Panc1 (cell line): ENCODE measurements around the gene SGIP1.

Source experiments
- POLR2AphosphoS5 ChIP-seq: IDR thresholded peaks from 2 replicates; pipeline ENCODE4 v1.6.1; 2012; ENCODE audit warnings: mild to moderate bottlenecking, low read depth, low read length, moderate library complexity
- SIN3A ChIP-seq: IDR thresholded peaks from 2 replicates; pipeline ENCODE4 v1.6.1; 2012; ENCODE audit warnings: low read depth, mild to moderate bottlenecking, low read length, moderate library complexity, borderline replicate concordance; ENCODE audit not compliant: insufficient read depth
- TCF7L2 ChIP-seq: IDR thresholded peaks from 2 replicates; pipeline ENCODE4 v1.6.1; 2011; ENCODE audit warnings: mild to moderate bottlenecking, low read depth, low read length, inconsistent platforms
- TF ChIP-seq, protein P1 (sequence below): fragments of 450-650 bp; IDR thresholded peaks from 2 replicates; pipeline ENCODE4 v1.5.1; 2017; ENCODE audit warnings: mild to moderate bottlenecking
- TF ChIP-seq, protein P2 (sequence below), 2 experiments: IDR thresholded peaks; 2 replicates each; pipeline ENCODE4 v1.6.1; 2011 to 2012; ENCODE audit warnings: low read depth in 2 of 2, control low read depth in 1 of 2, low read length in 1 of 2, mild to moderate bottlenecking in 1 of 2, moderate library complexity in 1 of 2; ENCODE audit not compliant: insufficient read depth in 1 of 2

DNA sequence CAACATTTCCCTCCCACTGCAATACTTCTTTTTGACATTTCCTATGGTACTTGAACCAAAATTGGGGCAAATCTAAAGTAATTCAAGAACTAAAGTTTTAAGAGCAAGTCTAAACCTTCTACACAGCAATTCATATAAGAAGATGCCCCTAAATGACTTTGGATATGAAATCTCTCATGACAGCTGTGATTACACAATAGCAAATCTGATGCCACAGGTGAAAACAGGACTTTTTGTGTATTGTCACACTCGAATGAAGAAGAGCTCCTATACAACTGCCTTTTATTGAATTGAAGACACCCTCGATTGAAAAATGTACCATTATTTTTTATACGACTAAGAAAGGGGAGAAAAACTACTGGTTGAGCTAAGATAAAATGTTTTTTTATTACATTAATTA, 158.7 kb downstream of the SGIP1 start:
- no peak for TF ChIP-seq POLR2AphosphoS5
- TF ChIP-seq, protein P1, sequence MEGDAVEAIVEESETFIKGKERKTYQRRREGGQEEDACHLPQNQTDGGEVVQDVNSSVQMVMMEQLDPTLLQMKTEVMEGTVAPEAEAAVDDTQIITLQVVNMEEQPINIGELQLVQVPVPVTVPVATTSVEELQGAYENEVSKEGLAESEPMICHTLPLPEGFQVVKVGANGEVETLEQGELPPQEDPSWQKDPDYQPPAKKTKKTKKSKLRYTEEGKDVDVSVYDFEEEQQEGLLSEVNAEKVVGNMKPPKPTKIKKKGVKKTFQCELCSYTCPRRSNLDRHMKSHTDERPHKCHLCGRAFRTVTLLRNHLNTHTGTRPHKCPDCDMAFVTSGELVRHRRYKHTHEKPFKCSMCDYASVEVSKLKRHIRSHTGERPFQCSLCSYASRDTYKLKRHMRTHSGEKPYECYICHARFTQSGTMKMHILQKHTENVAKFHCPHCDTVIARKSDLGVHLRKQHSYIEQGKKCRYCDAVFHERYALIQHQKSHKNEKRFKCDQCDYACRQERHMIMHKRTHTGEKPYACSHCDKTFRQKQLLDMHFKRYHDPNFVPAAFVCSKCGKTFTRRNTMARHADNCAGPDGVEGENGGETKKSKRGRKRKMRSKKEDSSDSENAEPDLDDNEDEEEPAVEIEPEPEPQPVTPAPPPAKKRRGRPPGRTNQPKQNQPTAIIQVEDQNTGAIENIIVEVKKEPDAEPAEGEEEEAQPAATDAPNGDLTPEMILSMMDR = no peak
- TF ChIP-seq, protein P2, sequence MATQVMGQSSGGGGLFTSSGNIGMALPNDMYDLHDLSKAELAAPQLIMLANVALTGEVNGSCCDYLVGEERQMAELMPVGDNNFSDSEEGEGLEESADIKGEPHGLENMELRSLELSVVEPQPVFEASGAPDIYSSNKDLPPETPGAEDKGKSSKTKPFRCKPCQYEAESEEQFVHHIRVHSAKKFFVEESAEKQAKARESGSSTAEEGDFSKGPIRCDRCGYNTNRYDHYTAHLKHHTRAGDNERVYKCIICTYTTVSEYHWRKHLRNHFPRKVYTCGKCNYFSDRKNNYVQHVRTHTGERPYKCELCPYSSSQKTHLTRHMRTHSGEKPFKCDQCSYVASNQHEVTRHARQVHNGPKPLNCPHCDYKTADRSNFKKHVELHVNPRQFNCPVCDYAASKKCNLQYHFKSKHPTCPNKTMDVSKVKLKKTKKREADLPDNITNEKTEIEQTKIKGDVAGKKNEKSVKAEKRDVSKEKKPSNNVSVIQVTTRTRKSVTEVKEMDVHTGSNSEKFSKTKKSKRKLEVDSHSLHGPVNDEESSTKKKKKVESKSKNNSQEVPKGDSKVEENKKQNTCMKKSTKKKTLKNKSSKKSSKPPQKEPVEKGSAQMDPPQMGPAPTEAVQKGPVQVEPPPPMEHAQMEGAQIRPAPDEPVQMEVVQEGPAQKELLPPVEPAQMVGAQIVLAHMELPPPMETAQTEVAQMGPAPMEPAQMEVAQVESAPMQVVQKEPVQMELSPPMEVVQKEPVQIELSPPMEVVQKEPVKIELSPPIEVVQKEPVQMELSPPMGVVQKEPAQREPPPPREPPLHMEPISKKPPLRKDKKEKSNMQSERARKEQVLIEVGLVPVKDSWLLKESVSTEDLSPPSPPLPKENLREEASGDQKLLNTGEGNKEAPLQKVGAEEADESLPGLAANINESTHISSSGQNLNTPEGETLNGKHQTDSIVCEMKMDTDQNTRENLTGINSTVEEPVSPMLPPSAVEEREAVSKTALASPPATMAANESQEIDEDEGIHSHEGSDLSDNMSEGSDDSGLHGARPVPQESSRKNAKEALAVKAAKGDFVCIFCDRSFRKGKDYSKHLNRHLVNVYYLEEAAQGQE (IDR thresholded peaks at IDR 0.05; ENCODE audit: insufficient read depth in 1 of 2, low read depth in 2 of 2, low read length in 1 of 2) = no peak
- no peak for TF ChIP-seq SIN3A
- no peak for TF ChIP-seq TCF7L2
